Vagina (tissue), 2 donors: ENCODE measurements around the gene NDUFAB1. TPM values are rescaled to one million over a fixed set of nuclear protein-coding genes. Genes with fewer than 3 reads are reported as not detected.

Source experiments
- DNase-seq, 2 donors: peaks; one replicate each; pipeline ENCODE4 v3.0.0-alpha.2; 2017; ENCODE audit errors: extremely low spot score in 2 of 2
- H3K27ac ChIP-seq: fragments of 200-600 bp; sonication (generic); one replicate; pipeline ENCODE4 v1.5.1; 2019
- H3K27me3 ChIP-seq: fragments of 200-600 bp; sonication (generic); one replicate; pipeline ENCODE4 v1.5.1; 2019
- H3K36me3 ChIP-seq, 2 donors: fragments of 200-600 bp; sonication (generic); one replicate each; pipeline ENCODE4 v1.5.1; 2017 to 2019
- H3K4me1 ChIP-seq: fragments of 200-600 bp; sonication (generic); one replicate; pipeline ENCODE4 v1.5.1; 2019
- H3K4me3 ChIP-seq, 2 donors: fragments of 200-600 bp; sonication (generic); 1 replicate in 1 of 2; 2 replicates in 1 of 2; pipeline ENCODE4 v1.5.1; 2016 to 2019
- H3K9me3 ChIP-seq: fragments of 200-600 bp; sonication (generic); one replicate; pipeline ENCODE4 v1.5.1; 2019
- POLR2A ChIP-seq, 2 donors: fragments of 450-650 bp; IDR thresholded peaks; one replicate each; pipeline ENCODE4 v1.6.1; 2017; ENCODE audit warnings: antibody characterized with exemption in 2 of 2, mild to moderate bottlenecking in 2 of 2, moderate library complexity in 2 of 2
- POLR2AphosphoS5 ChIP-seq, 2 donors: sonication (generic); formaldehyde crosslinking; IDR thresholded peaks; one replicate each; pipeline ENCODE4 v1.9.0; 2017; ENCODE audit warnings: antibody characterized with exemption in 2 of 2, mild to moderate bottlenecking in 2 of 2, low read depth in 1 of 2; ENCODE audit not compliant: insufficient read depth in 1 of 2
- intact Hi-C: fragments of 100-400 bp; cut with DNase I; formaldehyde crosslinking; loops from one replicate; pipeline ENCODE4 v1.15.1; 2023
- total RNA-seq: library from RNA; depleted of rRNA; stranded (reverse); fragments of >200 nt; gene quantifications from one replicate; pipeline ENCODE4 v1.2.3, GENCODE V29; 2016
- TF ChIP-seq, protein P1 (sequence below), 3 experiments: fragments of 450-650 bp in 2 of 3; fragments of 200-600 bp in 1 of 3; sonication (generic) in 1 of 3; IDR thresholded peaks; one replicate each; pipeline ENCODE4 v1.5.1; 2017 to 2019; ENCODE audit warnings: antibody characterized with exemption in 3 of 3, mild to moderate bottlenecking in 2 of 3, moderate library complexity in 2 of 3

The NDUFAB1 gene
- total RNA-seq, 1 donor from 2014 or later = 68.8 TPM

GRCh38 chr16:23571895-23572294 is 24.2 kb downstream of the NDUFAB1 start:
- no peak for DNase-seq

GRCh38 chr16:23570992-23571632 is 25.0 kb downstream of the NDUFAB1 start:
- H3K4me3 ChIP-seq = no peak overlapping the region
- TF ChIP-seq, protein P1, sequence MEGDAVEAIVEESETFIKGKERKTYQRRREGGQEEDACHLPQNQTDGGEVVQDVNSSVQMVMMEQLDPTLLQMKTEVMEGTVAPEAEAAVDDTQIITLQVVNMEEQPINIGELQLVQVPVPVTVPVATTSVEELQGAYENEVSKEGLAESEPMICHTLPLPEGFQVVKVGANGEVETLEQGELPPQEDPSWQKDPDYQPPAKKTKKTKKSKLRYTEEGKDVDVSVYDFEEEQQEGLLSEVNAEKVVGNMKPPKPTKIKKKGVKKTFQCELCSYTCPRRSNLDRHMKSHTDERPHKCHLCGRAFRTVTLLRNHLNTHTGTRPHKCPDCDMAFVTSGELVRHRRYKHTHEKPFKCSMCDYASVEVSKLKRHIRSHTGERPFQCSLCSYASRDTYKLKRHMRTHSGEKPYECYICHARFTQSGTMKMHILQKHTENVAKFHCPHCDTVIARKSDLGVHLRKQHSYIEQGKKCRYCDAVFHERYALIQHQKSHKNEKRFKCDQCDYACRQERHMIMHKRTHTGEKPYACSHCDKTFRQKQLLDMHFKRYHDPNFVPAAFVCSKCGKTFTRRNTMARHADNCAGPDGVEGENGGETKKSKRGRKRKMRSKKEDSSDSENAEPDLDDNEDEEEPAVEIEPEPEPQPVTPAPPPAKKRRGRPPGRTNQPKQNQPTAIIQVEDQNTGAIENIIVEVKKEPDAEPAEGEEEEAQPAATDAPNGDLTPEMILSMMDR (IDR thresholded peaks at IDR 0.05) = no peak
- no peak for TF ChIP-seq POLR2AphosphoS5 (IDR thresholded peaks at IDR 0.05; ENCODE audit: insufficient read depth in 1 of 2, low read depth in 1 of 2)
- H3K36me3 ChIP-seq = peaks cover 0 to 62% of the 10 kb centered on the region in 2 donors
- no peaks in the 10 kb centered on the region for H3K9me3 ChIP-seq
- H3K27ac ChIP-seq = no peak overlapping the region
- H3K27me3 ChIP-seq = no peaks in the 10 kb centered on the region
- intact Hi-C loops = no loop called here
- no peak for DNase-seq
- H3K4me1 ChIP-seq = no peaks in the 10 kb centered on the region

More at GRCh38 chr16:23571895-23572294, 24.2 kb downstream of the NDUFAB1 start:
- Histone ChIP-seq H3K4me3 (no peak overlapping the region), H3K36me3 (peaks cover 0 to 55% of the 10 kb centered on the region in 2 donors), H3K27me3 (no peaks in the 10 kb centered on the region), H3K9me3 (no peaks in the 10 kb centered on the region), H3K4me1 (no peaks in the 10 kb centered on the region), H3K27ac (no peak overlapping the region)
- intact Hi-C loops = no loop called here
- no peak for TF ChIP-seq POLR2AphosphoS5 (IDR thresholded peaks at IDR 0.05; ENCODE audit: insufficient read depth in 1 of 2, low read depth in 1 of 2)
- no peak for TF ChIP-seq POLR2A (IDR thresholded peaks at IDR 0.05)
- TF ChIP-seq, protein P1 (IDR thresholded peaks at IDR 0.05) = no peak

DNA sequence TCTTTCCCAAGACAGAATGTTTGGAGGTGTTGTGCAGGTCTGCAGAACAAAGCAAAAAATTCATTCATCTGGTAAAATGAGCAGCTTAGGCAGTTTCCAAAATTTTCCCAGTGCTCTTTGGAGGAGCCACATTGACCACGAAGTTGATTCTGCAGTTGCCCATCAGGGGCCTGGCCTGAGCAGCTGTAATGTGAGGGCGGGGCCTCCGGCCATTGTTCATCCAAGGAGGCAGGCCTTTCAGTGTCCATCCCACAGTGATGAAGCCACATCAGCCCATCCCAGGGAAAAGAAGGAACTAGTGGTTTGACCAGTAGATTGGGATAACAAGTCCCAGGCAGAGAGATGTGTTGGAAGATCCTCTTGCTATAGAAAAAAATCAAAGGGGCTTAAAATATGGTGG is 28.5 kb downstream of the NDUFAB1 start:
- H3K4me3 ChIP-seq = no peak overlapping the region
- no peaks in the 10 kb centered on the region for H3K9me3 ChIP-seq
- DNase-seq = no peak
- intact Hi-C loops = no loop called here
- H3K4me1 ChIP-seq = no peaks in the 10 kb centered on the region
- TF ChIP-seq POLR2A (IDR thresholded peaks at IDR 0.05) (no peak), POLR2AphosphoS5 (IDR thresholded peaks at IDR 0.05; ENCODE audit: insufficient read depth in 1 of 2, low read depth in 1 of 2) (no peak)
- TF ChIP-seq, protein P1 (IDR thresholded peaks at IDR 0.05) = no peak
- H3K27me3 ChIP-seq = no peaks in the 10 kb centered on the region
- H3K36me3 ChIP-seq = peaks cover 8 to 95% of the 10 kb centered on the region in 2 donors
- no peak overlapping the region for H3K27ac ChIP-seq

GRCh38 chr16:23566724-23567123 is 29.4 kb downstream of the NDUFAB1 start:
- Histone ChIP-seq H3K4me1 (no peaks in the 10 kb centered on the region), H3K9me3 (no peaks in the 10 kb centered on the region), H3K4me3 (no peak overlapping the region), H3K27me3 (no peaks in the 10 kb centered on the region), H3K27ac (no peak overlapping the region), H3K36me3 (peaks cover 8 to 95% of the 10 kb centered on the region in 2 donors)
- intact Hi-C loops = no loop called here
- DNase-seq = no peak
- TF ChIP-seq POLR2A (IDR thresholded peaks at IDR 0.05) = no peak
- TF ChIP-seq, protein P1 (IDR thresholded peaks at IDR 0.05) = no peak
- no peak for TF ChIP-seq POLR2AphosphoS5 (IDR thresholded peaks at IDR 0.05; ENCODE audit: insufficient read depth in 1 of 2, low read depth in 1 of 2)

GRCh38 chr16:23564575-23565363 is 31.3 kb downstream of the NDUFAB1 start:
- no peak for DNase-seq
- intact Hi-C loops = no loop called here
- peaks cover 8 to 92% of the 10 kb centered on the region in 2 donors for H3K36me3 ChIP-seq

More at GRCh38 chr16:23564575-23565363, 31.3 kb downstream of the NDUFAB1 start:
- peaks cover 13% of the 10 kb centered on the region for H3K4me1 ChIP-seq
- no peak overlapping the region for H3K4me3 ChIP-seq
- no peak for TF ChIP-seq POLR2AphosphoS5 (IDR thresholded peaks at IDR 0.05; ENCODE audit: insufficient read depth in 1 of 2, low read depth in 1 of 2)
- TF ChIP-seq, protein P1 (IDR thresholded peaks at IDR 0.05) = no peak
- no peak for TF ChIP-seq POLR2A (IDR thresholded peaks at IDR 0.05)
- H3K27ac ChIP-seq = no peak overlapping the region
- no peaks in the 10 kb centered on the region for H3K9me3 ChIP-seq
- H3K27me3 ChIP-seq = no peaks in the 10 kb centered on the region
